Activated naive CD8-positive, alpha-beta T cell treated with anti-CD3 and anti-CD28 coated beads, Interleukin-2, amount 50 U/mL, for 16 hours (primary cell): ENCODE data around the gene ZAP70.
A peak's percentile ranks its signal among the peaks of the same experiment; 100 is the strongest.
"Not testable (repeated sequence)": the region's sequence is repeated elsewhere in the genome, so short reads cannot be mapped to it uniquely, and the experiment has no call there.

Source experiments
- DNase-seq: peaks from one replicate; pipeline ENCODE4 v3.0.0-alpha.2; 2020; ENCODE audit warnings: low read depth, low spot score

Gene ZAP70

DNA sequence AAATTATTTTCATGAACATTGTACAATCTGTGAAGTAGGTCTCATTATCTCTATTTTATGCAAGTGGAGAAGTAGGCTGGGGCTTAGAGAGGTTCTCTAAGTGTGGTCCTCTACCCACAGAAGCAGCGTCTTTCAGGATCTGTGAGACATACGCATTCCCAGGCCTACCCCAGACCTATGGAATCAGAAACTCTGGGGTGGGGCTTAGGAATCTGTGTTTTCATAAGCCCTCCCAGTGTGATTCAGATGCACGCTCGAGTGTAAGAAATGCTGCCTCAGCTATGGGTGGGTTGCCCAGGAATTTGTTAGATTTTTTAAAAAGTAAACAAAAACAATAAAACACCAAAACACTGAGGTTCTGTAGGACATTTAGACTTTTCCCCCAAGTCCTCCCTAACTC is 14.8 kb upstream of the ZAP70 start:
- no peak for DNase-seq

DNA sequence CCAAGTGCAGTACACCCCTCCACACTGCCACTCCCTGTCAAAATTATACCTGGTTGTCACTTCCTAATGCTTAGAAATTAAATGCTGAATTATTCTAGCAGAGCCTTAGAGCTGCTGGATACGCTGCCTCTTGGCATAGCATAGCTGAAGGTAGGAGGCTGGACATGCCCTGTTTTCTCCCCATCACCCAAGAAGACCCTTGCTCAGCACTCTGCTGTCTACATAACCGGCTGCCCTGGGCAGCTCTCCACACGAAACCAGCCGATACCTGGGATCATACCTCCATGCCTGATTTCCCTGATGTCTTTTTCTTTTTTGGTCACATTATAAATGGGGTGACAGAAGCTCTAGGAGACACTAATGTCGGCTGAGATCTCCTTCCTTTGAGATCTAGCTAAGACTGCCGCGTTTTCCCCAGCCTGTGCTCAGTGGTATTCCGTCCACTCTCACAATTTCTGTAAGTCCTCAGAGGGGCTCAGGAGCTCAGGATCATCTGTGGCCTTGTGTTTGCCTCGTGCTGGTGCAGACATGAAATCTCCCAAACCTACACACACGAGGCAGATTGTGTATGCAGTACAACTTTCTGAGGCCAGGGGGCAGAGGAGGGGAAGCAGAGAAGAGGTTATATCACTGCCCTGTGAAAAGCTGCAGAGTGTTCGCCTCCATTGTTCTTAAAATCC is 13.5 kb upstream of the ZAP70 start:
- peak; percentile 29 for DNase-seq

DNA sequence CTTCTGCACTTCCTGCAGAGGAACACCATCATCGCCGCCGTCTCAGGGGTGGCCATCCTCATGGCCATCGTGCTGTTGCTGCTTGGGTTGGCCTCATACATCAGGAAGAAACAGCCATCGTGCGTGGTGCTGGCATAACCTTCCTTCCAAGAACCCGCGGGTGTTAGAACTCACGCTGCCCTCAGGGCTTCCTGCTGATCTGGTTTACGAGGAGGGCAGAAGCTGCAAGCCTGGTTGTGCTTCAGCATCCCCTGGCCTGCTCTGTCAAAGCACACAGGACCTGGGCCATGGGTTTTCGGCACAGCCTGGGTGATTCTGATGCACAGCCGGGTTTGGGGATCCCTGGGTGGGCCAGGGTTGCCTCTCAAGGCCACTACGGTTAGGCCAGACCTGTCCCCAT is 12.2 kb upstream of the ZAP70 start:
- no peak for DNase-seq

DNA sequence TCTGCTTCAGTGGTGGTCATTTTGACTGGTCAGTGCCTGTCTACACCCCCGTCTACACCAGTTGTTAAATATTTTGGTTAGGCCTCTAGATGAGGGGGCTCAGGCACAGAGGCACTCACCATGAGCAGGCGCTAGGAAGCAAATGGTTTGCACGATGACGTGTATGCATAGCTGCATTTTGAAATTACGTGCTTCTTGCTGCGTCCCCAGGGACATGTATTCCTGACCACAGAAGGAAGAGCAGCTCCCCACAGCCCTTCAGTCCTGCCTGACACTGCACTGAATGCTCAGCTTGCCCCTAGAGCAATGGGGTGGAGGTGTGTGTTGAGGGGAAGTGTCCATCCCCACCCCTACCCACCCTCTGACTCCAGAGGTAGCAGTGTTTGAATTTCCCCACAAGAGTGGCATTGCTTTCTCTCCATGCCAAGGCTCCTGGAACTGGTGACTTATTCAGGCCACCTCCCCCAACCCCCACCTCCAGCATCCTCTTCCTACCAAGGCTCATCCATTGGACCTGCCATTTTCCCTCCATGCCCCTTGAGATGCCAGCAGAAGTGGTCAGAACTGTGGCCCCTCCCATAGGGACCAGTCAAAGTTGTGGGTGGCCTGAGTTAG is 11.4 kb upstream of the ZAP70 start:
- no peak for DNase-seq

DNA sequence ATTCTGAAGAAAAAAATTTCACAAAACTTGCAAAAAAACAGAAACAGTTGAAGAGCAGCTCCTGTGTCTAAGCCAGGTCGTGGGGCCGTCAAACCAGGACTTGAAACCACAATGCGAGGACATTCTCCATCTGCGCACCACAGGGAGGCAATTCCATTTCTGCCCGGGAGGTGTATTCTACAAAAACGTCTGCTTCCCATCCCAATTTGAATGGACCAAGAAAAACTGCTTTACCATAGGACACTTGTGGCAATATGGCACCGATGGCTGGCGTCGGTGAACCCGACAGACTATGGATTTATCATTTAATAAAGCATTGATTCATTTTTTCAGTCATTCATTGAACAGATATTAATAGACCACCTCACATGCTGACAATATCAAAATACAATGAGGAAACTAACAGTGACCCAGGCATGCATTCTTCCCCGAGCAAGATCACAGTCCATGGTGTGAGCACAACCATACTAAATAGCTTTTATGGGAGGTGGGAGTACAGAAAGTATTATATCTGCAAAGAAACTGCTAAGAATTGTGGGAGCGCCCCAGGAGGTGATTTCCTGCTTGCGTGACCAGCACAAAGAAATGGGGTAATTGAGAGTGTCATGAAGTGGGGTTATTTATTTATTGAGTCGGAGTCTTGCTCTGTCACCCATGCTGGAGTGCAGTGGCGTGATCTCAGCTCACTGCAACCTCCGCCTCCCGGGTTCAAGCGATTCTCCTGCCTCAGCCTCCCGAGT is 10.5 kb upstream of the ZAP70 start:
- no peak for DNase-seq

DNA sequence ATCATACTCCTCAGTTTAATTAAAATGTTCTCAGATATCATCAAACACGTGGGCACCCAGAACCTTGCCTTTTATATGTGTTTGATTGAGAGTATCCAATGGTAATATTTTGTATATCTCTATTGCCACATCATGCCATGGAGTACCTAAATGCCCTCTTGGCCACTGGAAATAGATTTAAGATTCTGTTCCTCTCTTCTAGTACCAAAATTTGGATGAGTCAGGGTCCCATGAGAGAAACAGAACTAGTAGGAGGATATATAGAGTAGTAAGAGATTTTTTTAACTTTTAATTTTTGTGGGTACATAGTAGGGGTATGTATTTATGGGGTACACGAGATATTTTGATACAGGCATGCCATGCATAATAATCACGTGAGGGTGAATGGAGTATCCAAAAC is 9.6 kb upstream of the ZAP70 start:
- DNase-seq: no peak

DNA sequence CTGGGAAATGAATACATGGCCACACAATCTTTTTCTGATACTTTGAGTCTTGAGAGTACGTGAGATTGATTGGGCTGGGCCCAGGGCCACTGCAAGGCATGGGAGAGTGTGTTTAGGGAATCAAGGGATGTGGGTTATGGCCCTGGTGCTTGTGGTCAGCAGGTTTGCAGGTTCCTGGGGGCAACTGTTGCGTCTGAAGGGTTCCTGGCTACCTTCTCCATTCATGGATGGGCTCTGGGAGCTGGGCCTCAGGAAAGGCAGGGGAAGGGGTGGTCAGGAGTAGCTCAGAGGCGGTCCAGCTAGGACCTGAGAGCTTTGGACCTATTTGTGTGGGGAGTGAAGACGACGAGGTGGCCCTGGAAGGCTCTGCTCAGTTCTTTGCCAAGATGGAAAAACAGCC is 8.4 kb upstream of the ZAP70 start:
- DNase-seq: no peak

DNA sequence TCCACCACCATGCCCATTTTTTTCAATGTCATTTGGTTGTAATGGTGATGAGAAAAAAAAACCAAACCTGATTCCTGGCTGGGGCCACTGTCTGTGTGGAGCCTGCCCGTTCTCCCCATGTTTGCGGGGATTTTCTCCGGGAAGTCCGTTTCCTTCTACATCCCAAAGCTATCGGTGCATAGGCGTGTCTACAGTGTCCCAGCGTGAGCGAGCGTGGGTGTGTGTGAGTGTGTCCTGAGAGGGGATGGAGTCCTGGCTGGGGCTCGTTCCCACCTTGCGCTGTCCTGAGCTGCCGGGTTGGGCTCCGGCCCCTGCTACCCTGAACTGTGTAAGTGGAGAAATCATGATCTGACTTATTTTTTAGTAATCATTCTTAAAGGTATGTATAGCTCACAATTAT is 7.3 kb upstream of the ZAP70 start:
- DNase-seq: no peak

DNA sequence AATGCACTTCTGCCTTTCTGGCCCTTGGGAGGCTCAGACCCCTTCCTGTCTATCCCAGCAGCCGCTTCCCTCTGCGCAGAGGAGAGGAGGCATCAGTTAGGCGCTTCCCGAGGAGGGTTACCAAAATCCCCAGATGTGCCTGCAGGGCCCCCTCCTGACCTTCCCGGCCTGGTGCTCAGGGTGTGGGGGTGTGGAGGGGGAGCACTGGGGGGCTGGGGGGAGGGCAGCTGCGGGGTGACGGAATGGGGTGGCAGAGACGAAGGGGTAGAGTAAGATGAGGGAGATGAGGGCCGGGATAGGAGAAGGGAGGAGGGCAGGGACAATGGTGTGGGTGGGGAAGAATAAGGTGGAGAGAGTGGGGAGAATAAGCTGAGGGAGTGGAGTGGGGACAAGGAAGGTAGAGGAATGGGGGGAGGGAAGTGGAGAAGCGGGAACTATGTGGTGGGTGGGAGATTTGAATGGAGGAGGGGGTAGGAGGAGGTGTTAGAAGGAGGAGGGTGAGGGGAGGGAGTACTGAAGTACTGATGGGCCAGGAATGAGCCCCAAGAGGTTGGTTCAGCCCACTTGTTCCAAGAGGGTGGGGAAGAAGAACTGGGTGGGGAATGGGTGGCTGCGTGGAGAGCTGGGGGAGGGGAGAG is 6.5 kb upstream of the ZAP70 start:
- DNase-seq: no peak

DNA sequence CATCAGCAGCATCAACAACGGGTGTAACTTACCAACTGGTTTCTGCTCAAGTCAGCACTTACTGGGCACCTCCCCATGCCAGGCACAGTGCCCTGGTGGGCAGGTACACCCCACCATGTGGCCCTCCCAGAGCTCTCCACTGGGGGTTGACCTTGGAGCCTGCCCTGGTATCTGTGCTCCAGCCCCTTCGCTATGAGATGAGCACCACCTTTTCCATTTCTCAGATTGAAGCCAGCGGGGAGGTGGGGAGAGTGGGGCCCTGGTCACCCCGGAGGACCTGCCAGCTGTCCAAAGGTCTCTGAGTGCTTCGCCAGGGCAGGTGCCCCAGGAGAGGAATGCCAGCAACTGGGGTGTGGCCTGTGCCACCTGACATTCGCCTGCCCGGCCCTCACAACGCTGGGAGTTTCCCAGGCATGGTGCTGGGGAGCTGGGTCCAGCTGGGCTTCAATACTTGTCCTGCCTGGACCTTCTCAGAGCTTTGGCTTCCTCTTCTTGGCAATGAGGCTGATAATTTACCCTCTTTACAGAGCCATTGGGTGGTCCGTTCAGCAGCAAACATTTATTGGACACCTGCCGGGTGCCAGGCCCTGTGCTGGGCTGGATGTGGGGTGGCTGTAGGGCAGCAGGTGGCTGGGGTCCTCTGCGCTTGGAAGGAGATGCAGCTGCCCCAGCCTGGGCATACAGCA is 5.9 kb upstream of the ZAP70 start:
- DNase-seq: no peak

DNA sequence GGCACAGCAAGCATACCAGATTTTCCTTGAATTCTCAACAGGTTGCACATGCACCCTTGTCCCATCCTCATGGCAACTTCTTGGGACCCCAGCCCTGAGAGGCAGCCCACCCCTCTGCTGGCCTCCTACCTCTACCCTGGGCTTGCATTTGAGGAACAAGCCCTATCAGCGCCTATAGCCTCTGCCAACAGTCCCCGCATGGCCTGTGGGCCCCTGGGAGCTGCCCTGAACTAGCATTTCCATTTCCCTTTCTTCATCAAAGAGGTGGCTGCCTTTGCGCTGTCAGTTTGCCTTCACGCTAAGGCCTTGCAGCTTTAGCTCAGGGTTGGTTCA is 5.4 kb upstream of the ZAP70 start:
- no peak for DNase-seq

DNA sequence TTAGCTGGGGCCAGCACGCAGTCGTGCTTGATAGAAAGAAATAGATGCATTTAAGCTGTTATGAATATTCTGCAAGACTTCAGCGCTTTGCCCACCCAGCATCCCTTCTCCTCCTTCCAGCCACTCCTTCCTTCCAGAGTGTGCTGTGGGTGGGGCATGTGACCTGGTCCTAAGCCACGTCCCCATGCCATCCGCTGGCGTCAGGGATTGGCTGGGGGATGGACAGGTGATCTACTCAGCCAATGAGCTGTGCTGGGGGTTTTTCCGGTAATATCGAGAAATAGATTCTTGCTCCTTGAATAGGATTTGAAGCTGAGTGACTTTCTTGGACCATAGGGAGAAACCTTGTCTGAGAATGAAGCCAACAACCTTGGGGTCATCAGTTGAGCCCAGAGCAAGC is 4.8 kb upstream of the ZAP70 start:
- DNase-seq: no peak

DNA sequence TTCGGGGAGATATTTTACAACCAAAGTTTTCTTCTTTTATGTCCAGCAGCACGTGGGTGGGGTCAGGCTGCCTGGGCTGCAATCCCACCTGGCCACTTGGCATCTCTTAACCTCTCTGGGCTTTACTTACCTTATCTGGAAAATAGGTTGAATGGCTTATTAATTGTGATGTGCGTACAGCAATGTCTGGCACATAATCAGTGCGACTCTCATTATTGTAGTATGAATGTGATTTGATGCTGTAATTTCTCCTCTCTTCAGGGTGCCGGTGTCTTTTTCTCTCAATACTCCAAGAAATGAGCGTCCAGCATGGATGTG is 2.0 kb upstream of the ZAP70 start:
- DNase-seq: no peak

DNA sequence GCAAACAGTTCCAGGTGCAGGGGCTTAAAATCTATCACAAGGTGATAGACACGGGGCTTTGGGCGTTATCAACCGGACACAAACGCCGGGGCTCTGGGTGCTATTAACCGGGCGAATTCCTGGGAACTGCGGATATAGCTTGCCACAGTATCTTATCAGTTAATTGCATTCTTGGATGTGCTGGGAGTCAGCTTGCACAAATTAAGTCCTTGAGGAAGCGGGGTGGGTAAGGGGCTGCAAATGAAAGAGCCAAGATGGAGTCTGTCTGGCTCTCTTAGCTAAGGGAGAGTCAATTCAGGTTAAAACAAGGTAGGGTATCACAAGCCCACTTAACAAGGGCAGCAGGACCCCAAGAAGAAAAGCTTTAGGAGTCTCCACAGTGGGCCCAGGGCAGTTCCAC is 1.2 kb upstream of the ZAP70 start:
- DNase-seq: not testable (repeated sequence)

DNA sequence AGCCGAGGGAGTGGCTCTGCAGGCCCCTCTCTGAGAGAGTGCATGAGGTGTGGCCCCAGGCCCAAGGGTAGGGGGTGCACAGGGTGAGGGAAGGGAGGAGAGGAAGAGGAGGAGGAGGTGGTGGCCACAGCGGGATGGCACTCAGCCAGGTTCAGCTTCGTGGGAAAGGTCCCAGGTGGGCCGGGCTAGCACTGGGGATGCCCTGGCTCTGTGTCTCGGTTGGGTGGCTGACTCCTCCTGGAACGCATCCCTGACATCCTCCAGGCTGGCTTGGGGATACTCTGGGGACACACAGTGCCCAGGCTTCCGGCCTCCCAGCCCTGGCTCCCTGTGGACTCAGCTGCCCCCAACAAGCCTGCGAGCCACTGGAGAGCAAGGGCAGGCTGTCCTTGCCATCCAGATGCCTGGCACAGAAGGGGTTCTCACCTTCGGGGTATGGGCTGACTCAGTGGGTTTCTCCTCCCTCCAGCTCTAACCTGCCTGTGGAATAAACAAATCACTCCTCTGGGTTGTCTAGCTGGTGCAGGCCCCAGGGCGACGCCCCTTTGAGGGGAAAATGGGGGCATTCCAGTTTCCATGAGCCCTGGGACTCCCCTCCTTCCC is 582 bp upstream of the ZAP70 start:
- peak; percentile 20 for DNase-seq

DNA sequence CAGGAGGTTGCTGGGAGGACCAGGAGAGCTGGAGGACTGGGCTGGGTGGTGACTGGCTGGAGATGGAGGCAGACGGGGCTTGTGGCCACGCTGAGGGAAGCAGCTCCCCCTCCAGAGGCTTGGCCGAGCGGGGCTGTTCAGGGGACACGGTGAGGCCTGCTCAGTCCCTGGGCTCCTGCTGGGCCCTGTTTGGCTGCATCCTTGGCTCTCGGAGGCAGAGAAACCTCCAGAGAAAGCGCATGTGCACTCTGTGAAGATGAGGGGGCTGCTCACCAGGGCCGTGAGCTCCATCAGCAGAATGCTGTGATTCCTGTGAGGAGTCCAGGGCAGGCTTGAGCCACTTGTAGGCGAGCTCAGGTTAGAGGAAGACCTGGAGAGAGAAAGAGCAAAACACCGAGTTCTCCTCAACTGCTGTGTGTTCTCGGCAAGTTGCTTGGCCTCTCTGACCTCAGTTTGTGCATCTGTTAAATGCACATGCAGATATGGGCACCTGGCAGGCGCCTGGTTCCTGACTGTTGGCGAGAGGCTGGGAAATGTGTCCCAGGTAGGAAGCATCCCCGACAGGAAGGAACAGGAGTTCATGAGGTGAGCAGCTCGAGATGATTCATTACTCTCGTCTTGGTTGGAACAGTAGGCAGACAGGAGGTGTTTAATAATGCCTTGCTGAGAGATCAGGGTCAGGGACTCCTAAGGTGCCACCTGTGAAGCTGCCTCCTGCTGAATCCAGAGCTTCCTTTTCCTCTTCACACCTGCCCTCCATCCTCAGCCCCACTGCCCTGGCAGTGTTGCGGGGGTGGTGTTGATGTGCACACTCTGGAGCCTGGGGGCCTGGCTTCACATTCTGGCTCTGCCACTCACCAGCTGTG is 941 bp downstream of the ZAP70 start:
- no peak for DNase-seq

DNA sequence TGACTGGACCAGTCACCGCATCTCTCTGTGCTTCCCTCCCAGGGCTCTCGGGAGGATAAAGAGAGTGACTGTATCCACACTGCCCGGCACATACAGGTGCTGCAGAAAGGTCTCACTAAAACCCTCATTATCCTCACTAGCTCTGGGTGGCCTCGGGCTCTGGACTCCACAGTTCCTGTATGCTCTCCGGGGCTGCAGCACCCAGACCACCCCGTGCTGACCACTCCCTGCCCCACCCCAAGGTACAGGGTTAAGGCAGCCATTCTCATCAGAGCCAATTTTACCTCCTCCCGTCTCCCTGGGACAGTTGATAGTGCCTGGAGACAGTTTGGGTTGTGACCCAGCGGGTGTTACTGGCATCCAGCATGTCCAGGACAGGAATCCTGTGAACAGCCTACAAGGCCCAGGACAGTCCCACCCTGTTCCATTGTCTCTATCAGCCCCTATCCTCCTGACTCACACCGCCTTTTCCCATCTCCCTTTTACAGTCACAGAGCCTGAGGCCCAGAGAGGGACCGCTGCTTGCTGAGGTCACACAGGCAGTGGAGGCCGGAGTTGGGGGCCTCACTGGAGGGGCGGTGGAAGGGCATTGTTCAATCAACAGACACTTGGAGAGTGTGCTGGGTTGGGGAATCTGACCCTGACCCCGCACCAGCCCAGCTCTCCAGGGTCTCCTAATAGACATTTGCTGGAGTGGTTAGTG is 1.7 kb downstream of the ZAP70 start:
- no peak for DNase-seq

DNA sequence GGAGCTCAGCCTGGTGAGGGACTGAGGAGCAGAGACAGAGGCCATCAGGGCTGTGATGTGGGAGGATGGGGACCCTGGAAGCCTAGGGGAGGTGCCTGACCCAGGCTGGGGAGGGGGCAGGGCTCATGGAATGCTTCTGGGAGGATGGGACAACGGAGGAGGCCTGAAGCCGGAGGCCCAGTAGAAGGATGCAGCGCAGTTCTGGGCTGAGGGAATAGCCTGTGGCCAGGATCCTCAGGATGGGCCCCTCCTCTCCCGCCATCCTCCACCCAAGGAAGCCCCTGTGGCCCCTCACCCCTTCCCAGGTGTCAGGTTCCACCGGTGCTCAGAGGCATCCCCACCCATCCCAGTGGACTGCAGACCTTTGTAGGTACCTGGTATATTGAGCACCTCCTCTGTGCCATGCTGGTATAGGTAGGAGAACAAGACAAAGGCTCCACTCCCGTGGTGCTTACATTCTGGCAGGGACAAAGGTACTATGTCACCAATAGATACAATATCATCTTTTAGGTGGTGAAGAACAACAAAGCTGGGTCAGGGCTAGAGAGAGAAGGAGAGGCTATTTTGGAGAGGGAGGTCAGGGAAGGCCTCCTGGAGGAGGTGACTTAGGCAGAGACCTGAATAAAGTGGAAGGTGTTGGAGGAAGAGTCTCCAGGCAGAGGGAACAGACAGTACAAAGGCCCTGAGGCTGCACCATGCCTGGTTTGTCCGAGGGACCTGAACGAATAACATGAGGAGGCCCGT is 2.7 kb downstream of the ZAP70 start:
- DNase-seq: no peak
